ENCODE measurements around the gene SELENOP. TPM values are rescaled to one million over a fixed set of nuclear protein-coding genes. Genes with fewer than 3 reads are reported as not detected.

The SELENOP gene
- total and polyA plus RNA-seq, 2 of the 13 experiments (the other 11 are each of a cell fraction or from before 2014, with no cell fraction given): 1,895 to 2,083 TPM

GRCh38 chr5:42811591-42812446 is at the start of gene SELENOP (continued):
- TF ChIP-seq ZFP91 (CRISPR knock-in tag; IDR thresholded peaks at IDR 0.05; ENCODE audit: borderline replicate concordance) (peak; percentile 29; the same call in 1 of the 2 replicates), MTERF4 (CRISPR knock-in tag; IDR thresholded peaks at IDR 0.05) (no peak), ELF1 (CRISPR knock-in tag; IDR thresholded peaks at IDR 0.05) (peak; percentile 47), ZNF790 (CRISPR knock-in tag; IDR thresholded peaks at IDR 0.05; ENCODE audit: borderline replicate concordance) (peak; percentile 33; the same call in 1 of the 2 replicates), MXI1 (IDR thresholded peaks at IDR 0.05; ENCODE audit: borderline replicate concordance, low read depth, low read length) (peak; percentile 60; the same call in 2 of the 3 replicates), ZNF280D (CRISPR knock-in tag; IDR thresholded peaks at IDR 0.05) (peak; percentile 58; the same call in 1 of the 2 replicates), HCFC1 (IDR thresholded peaks at IDR 0.05; ENCODE audit: low read depth, low read length) (no peak), GATA4 (IDR thresholded peaks at IDR 0.05; ENCODE audit: borderline replicate concordance, low read depth) (peak; percentile 96), ZSCAN29 (CRISPR knock-in tag; conservative IDR thresholded peaks at IDR 0.05) (0 out of 2 replicates have a peak, but pooled peaks have one; percentile 78), HNF4G (IDR thresholded peaks at IDR 0.05; ENCODE audit: borderline replicate concordance, low read depth, low read length) (peak; percentile 99), HNF4G (CRISPR knock-in tag; IDR thresholded peaks at IDR 0.05; ENCODE audit: borderline replicate concordance, low read depth) (peak; percentile 96), LRRFIP1 (CRISPR knock-in tag; conservative IDR thresholded peaks at IDR 0.05) (no peak), GFI1 (CRISPR knock-in tag; IDR thresholded peaks at IDR 0.05; ENCODE audit: borderline replicate concordance) (peak; percentile 80), PREB (CRISPR knock-in tag; IDR thresholded peaks at IDR 0.05) (no peak), XBP1 (CRISPR knock-in tag; IDR thresholded peaks at IDR 0.05) (peak; percentile 62; the same call in 1 of the 2 replicates), GTF2F1 (IDR thresholded peaks at IDR 0.05; ENCODE audit: low read length) (peak; percentile 98), THAP11 (CRISPR knock-in tag; IDR thresholded peaks at IDR 0.05) (peak; percentile 69; the same call in 1 of the 2 replicates), ZNF33B (CRISPR knock-in tag; IDR thresholded peaks at IDR 0.05) (peak; percentile 76)
